ENCODE measurements around the gene STX1B. TPM values are rescaled to one million over a fixed set of nuclear protein-coding genes. Genes with fewer than 3 reads are reported as not detected.

STX1B gene
- total RNA-seq, 1 experiment from 2014 or later: 15.9 TPM

GRCh38 chr16:31032736-31033708, 22.6 kb upstream of the STX1B start, which contains the start of gene STX4 (continued):
- TF ChIP-seq TP53 (CRISPR knock-in tag; IDR thresholded peaks at IDR 0.05) (0 out of 2 replicates have a peak, but pooled peaks have one; percentile 43), ARID4B (CRISPR knock-in tag; IDR thresholded peaks at IDR 0.05; ENCODE audit: borderline replicate concordance) (peak; percentile 89), TCF7 (CRISPR knock-in tag; IDR thresholded peaks at IDR 0.05; ENCODE audit: low read depth) (0 out of 2 replicates have a peak, but pooled peaks have one; percentile 70), SP1 (CRISPR knock-in tag; conservative IDR thresholded peaks at IDR 0.05) (peak; percentile 80), ZNF671 (CRISPR knock-in tag; IDR thresholded peaks at IDR 0.05) (no peak), TEAD1 (CRISPR knock-in tag; IDR thresholded peaks at IDR 0.05) (peak; percentile 92), USF1 (CRISPR knock-in tag; IDR thresholded peaks at IDR 0.05) (peak; percentile 99), FOXK1 (CRISPR knock-in tag; IDR thresholded peaks at IDR 0.05) (peak; percentile 92; the same call in 1 of the 2 replicates), USF2 (CRISPR knock-in tag; IDR thresholded peaks at IDR 0.05) (peak; percentile 98), PRDM15 (CRISPR knock-in tag; IDR thresholded peaks at IDR 0.05) (peak; percentile 27; the same call in 1 of the 2 replicates), OVOL2 (CRISPR knock-in tag; IDR thresholded peaks at IDR 0.05; ENCODE audit: borderline replicate concordance) (no peak), JAZF1 (CRISPR knock-in tag; IDR thresholded peaks at IDR 0.05) (no peak), NR3C1 (CRISPR knock-in tag; conservative IDR thresholded peaks at IDR 0.05; ENCODE audit: low read depth) (no peak), RORB (CRISPR knock-in tag; IDR thresholded peaks at IDR 0.05) (no peak), ZNF281 (CRISPR knock-in tag; IDR thresholded peaks at IDR 0.05) (no peak; the same call in none of the 2 replicates), SMAD3 (CRISPR knock-in tag; IDR thresholded peaks at IDR 0.05; ENCODE audit: borderline replicate concordance) (peak; percentile 96), SOX15 (CRISPR knock-in tag; IDR thresholded peaks at IDR 0.05) (no peak), GRHL2 (CRISPR knock-in tag; IDR thresholded peaks at IDR 0.05; ENCODE audit: insufficient replicate concordance, severe bottlenecking) (no peak), MYBL2 (CRISPR knock-in tag; IDR thresholded peaks at IDR 0.05) (peak; percentile 97), CREM (CRISPR knock-in tag; IDR thresholded peaks at IDR 0.05) (peak; percentile 93), ZBTB43 (CRISPR knock-in tag; IDR thresholded peaks at IDR 0.05) (peak; percentile 88), GABPB1 (CRISPR knock-in tag; IDR thresholded peaks at IDR 0.05) (peak; percentile 91)
- TF ChIP-seq, protein P1, sequence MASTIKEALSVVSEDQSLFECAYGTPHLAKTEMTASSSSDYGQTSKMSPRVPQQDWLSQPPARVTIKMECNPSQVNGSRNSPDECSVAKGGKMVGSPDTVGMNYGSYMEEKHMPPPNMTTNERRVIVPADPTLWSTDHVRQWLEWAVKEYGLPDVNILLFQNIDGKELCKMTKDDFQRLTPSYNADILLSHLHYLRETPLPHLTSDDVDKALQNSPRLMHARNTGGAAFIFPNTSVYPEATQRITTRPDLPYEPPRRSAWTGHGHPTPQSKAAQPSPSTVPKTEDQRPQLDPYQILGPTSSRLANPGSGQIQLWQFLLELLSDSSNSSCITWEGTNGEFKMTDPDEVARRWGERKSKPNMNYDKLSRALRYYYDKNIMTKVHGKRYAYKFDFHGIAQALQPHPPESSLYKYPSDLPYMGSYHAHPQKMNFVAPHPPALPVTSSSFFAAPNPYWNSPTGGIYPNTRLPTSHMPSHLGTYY (CRISPR knock-in tag; IDR thresholded peaks at IDR 0.05): no peak

All from WTC11 (cell line).